Measurements from ENCODE around the gene SMAP2. TPM values are rescaled to one million over a fixed set of nuclear protein-coding genes. Genes with fewer than 3 reads are reported as not detected.

The SMAP2 gene
- total RNA-seq, 2 donors from 2014 or later, result 219 to 280 TPM

GRCh38 chr1:40409467-40409866, 35.9 kb downstream of the SMAP2 start:
- H3K4me1 Mint-ChIP-seq, result peaks cover 19% of the 10 kb centered on the region
- ATAC-seq (replicated peaks), result no peak
- no peak overlapping the region for H3K27ac Mint-ChIP-seq
- H3K4me3 Mint-ChIP-seq, result no peak overlapping the region
- no peaks in the 10 kb centered on the region for H3K9me3 Mint-ChIP-seq
- H3K27me3 Mint-ChIP-seq, result no peaks in the 10 kb centered on the region
- peaks cover 97% of the 10 kb centered on the region for H3K36me3 Mint-ChIP-seq (ENCODE audit: low read depth)

- Mint-ChIP-seq H3K4me3 (no peak overlapping the region), H3K27ac (no peak overlapping the region), H3K9me3 (no peaks in the 10 kb centered on the region), H3K27me3 (no peaks in the 10 kb centered on the region), H3K4me1 (peaks cover 13% of the 10 kb centered on the region), H3K36me3 (ENCODE audit: low read depth) (peaks cover 97% of the 10 kb centered on the region)
- ATAC-seq (replicated peaks), result no peak
Observed at GRCh38 chr1:40411294-40411693, 37.8 kb downstream of the SMAP2 start.

GRCh38 chr1:40411843-40412242, 38.3 kb downstream of the SMAP2 start:
- Mint-ChIP-seq H3K27me3 (no peaks in the 10 kb centered on the region), H3K9me3 (no peaks in the 10 kb centered on the region), H3K4me1 (peaks cover 10% of the 10 kb centered on the region), H3K27ac (peak overlapping the region; percentile 9), H3K36me3 (ENCODE audit: low read depth) (peaks cover 97% of the 10 kb centered on the region), H3K4me3 (no peak overlapping the region)
- no peak for ATAC-seq (replicated peaks)

GRCh38 chr1:40413527-40414252, 40.2 kb downstream of the SMAP2 start:
- Mint-ChIP-seq H3K4me1 (peaks cover 18% of the 10 kb centered on the region), H3K4me3 (no peak overlapping the region), H3K36me3 (ENCODE audit: low read depth) (peaks cover 100% of the 10 kb centered on the region), H3K27me3 (no peaks in the 10 kb centered on the region), H3K27ac (peak overlapping the region; percentile 48), H3K9me3 (no peaks in the 10 kb centered on the region)
- no peak for ATAC-seq (replicated peaks)

- H3K27ac Mint-ChIP-seq, result peak overlapping the region; percentile 48
- peaks cover 19% of the 10 kb centered on the region for H3K4me1 Mint-ChIP-seq
- H3K9me3 Mint-ChIP-seq, result no peaks in the 10 kb centered on the region
- no peak overlapping the region for H3K4me3 Mint-ChIP-seq
- ATAC-seq (replicated peaks), result no peak
- H3K36me3 Mint-ChIP-seq (ENCODE audit: low read depth), result peaks cover 100% of the 10 kb centered on the region
- H3K27me3 Mint-ChIP-seq, result no peaks in the 10 kb centered on the region
Observed at GRCh38 chr1:40414331-40414730, 40.8 kb downstream of the SMAP2 start.

GRCh38 chr1:40416709-40417108, 43.2 kb downstream of the SMAP2 start:
- Mint-ChIP-seq H3K36me3 (ENCODE audit: low read depth) (peaks cover 100% of the 10 kb centered on the region), H3K27ac (no peak overlapping the region), H3K4me1 (peaks cover 16% of the 10 kb centered on the region), H3K9me3 (no peaks in the 10 kb centered on the region), H3K4me3 (no peak overlapping the region), H3K27me3 (no peaks in the 10 kb centered on the region)
- ATAC-seq (replicated peaks), result no peak

GRCh38 chr1:40421431-40422384, 48.2 kb downstream of the SMAP2 start:
- ATAC-seq (replicated peaks), result no peak
- Mint-ChIP-seq H3K27me3 (no peaks in the 10 kb centered on the region), H3K9me3 (no peaks in the 10 kb centered on the region), H3K4me1 (peaks cover 14% of the 10 kb centered on the region), H3K27ac (peak overlapping the region; percentile 29), H3K4me3 (no peak overlapping the region), H3K36me3 (ENCODE audit: low read depth) (peaks cover 97% of the 10 kb centered on the region)

GRCh38 chr1:40422630-40423263, 49.2 kb downstream of the SMAP2 start:
- Mint-ChIP-seq H3K4me1 (peaks cover 8% of the 10 kb centered on the region), H3K9me3 (no peaks in the 10 kb centered on the region)

GRCh38 chr1:40423264-40423642, 49.7 kb downstream of the SMAP2 start:
- Mint-ChIP-seq H3K36me3 (ENCODE audit: low read depth) (peaks cover 84% of the 10 kb centered on the region), H3K4me3 (no peak overlapping the region), H3K9me3 (no peaks in the 10 kb centered on the region), H3K27ac (peak overlapping the region; percentile 26), H3K27me3 (no peaks in the 10 kb centered on the region), H3K4me1 (peaks cover 8% of the 10 kb centered on the region)
- ATAC-seq (replicated peaks), result no peak

More at GRCh38 chr1:40422630-40423263, 49.2 kb downstream of the SMAP2 start:
- Mint-ChIP-seq H3K27ac (peak overlapping the region; percentile 26), H3K27me3 (no peaks in the 10 kb centered on the region), H3K36me3 (ENCODE audit: low read depth) (peaks cover 89% of the 10 kb centered on the region), H3K4me3 (no peak overlapping the region)
- ATAC-seq (replicated peaks), result no peak

GRCh38 chr1:40423951-40424618, 50.6 kb downstream of the SMAP2 start:
- ATAC-seq (replicated peaks), result no peak
- peaks cover 4% of the 10 kb centered on the region for H3K4me1 Mint-ChIP-seq
- no peaks in the 10 kb centered on the region for H3K27me3 Mint-ChIP-seq
- H3K4me3 Mint-ChIP-seq, result no peak overlapping the region
- H3K36me3 Mint-ChIP-seq (ENCODE audit: low read depth), result peaks cover 76% of the 10 kb centered on the region
- peak overlapping the region; percentile 18 for H3K27ac Mint-ChIP-seq
- H3K9me3 Mint-ChIP-seq, result no peaks in the 10 kb centered on the region

- no peak for ATAC-seq (replicated peaks)
- H3K4me1 Mint-ChIP-seq, result peaks cover 4% of the 10 kb centered on the region
- H3K4me3 Mint-ChIP-seq, result no peak overlapping the region
- H3K27ac Mint-ChIP-seq, result peak overlapping the region; percentile 0
- H3K36me3 Mint-ChIP-seq (ENCODE audit: low read depth), result peaks cover 65% of the 10 kb centered on the region
- no peaks in the 10 kb centered on the region for H3K27me3 Mint-ChIP-seq
- no peaks in the 10 kb centered on the region for H3K9me3 Mint-ChIP-seq
Observed at GRCh38 chr1:40425198-40425597, 51.7 kb downstream of the SMAP2 start.

- Mint-ChIP-seq H3K27me3 (no peaks in the 10 kb centered on the region), H3K9me3 (no peaks in the 10 kb centered on the region), H3K36me3 (ENCODE audit: low read depth) (peaks cover 5% of the 10 kb centered on the region), H3K27ac (no peak overlapping the region), H3K4me3 (no peak overlapping the region), H3K4me1 (no peaks in the 10 kb centered on the region)
- ATAC-seq (replicated peaks), result no peak
Observed at GRCh38 chr1:40431385-40431784, 57.9 kb downstream of the SMAP2 start.

GRCh38 chr1:40432644-40433390, 59.3 kb downstream of the SMAP2 start:
- Mint-ChIP-seq H3K36me3 (ENCODE audit: low read depth) (no peaks in the 10 kb centered on the region), H3K27me3 (no peaks in the 10 kb centered on the region), H3K27ac (no peak overlapping the region), H3K4me3 (no peak overlapping the region), H3K9me3 (no peaks in the 10 kb centered on the region), H3K4me1 (no peaks in the 10 kb centered on the region)
- no peak for ATAC-seq (replicated peaks)

Measured in activated T-helper 17 cell treated with anti-CD3 and anti-CD28 coated beads, Interleukin-2, amount 50 U/mL, for 72 hours (primary cell).